Stomach (tissue), 4 donors: ENCODE results near the gene PPP2R5B.

ENCODE experiments used
- EP300 ChIP-seq: sonication (generic); formaldehyde crosslinking; IDR thresholded peaks from one replicate; pipeline ENCODE4 v1.6.1; 2017; ENCODE audit warnings: antibody characterized with exemption
- POLR2A ChIP-seq, 4 donors: fragments of 450-650 bp; IDR thresholded peaks; one replicate each; pipeline ENCODE4 v1.6.1; 2016; ENCODE audit warnings: antibody characterized with exemption in 4 of 4, control low read depth in 2 of 4, mild to moderate bottlenecking in 1 of 4, moderate library complexity in 1 of 4
- POLR2AphosphoS5 ChIP-seq, 3 donors: sonication (generic); formaldehyde crosslinking; IDR thresholded peaks; one replicate each; pipeline ENCODE4 v1.6.1; 2016; ENCODE audit warnings: antibody characterized with exemption in 3 of 3
- TF ChIP-seq, protein P1 (sequence below), 7 experiments: fragments of 450-650 bp in 4 of 7; fragments of 200-600 bp in 3 of 7; sonication (generic) in 3 of 7; IDR thresholded peaks; one replicate each; pipeline ENCODE4 v1.5.1; 2016 to 2019; ENCODE audit warnings: antibody characterized with exemption in 7 of 7, control low read depth in 2 of 7, mild to moderate bottlenecking in 1 of 7

DNA sequence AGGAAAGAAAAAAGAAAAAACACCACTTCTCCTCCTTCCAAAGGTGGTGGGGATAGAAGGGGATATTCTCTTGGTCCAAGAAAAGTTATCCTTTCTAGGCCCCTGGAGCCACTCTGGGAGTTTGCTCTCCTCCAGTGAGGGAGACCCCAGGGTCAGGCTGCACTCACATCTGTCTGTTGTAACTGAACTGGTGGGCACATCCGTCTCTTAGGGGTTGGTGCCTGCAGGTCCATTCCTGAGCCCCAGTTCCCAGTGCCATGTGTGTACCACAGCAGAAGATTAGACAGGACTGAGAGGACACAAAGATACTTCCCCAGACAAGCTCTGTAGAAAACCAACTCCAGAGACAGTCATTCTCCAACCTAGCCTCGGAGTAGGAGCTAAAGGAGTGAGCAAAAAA lies 4.4 kb upstream of the PPP2R5B start:
- TF ChIP-seq POLR2A (IDR thresholded peaks at IDR 0.05) = no peak
- TF ChIP-seq, protein P1, sequence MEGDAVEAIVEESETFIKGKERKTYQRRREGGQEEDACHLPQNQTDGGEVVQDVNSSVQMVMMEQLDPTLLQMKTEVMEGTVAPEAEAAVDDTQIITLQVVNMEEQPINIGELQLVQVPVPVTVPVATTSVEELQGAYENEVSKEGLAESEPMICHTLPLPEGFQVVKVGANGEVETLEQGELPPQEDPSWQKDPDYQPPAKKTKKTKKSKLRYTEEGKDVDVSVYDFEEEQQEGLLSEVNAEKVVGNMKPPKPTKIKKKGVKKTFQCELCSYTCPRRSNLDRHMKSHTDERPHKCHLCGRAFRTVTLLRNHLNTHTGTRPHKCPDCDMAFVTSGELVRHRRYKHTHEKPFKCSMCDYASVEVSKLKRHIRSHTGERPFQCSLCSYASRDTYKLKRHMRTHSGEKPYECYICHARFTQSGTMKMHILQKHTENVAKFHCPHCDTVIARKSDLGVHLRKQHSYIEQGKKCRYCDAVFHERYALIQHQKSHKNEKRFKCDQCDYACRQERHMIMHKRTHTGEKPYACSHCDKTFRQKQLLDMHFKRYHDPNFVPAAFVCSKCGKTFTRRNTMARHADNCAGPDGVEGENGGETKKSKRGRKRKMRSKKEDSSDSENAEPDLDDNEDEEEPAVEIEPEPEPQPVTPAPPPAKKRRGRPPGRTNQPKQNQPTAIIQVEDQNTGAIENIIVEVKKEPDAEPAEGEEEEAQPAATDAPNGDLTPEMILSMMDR (IDR thresholded peaks at IDR 0.05) = no peak
- TF ChIP-seq POLR2AphosphoS5 (IDR thresholded peaks at IDR 0.05) = no peak
- TF ChIP-seq EP300 = no peak
